ENCODE measurements around the gene TMEM184B.

Gene TMEM184B

GRCh38 chr22:38259370-38259769 is 13.4 kb downstream of the TMEM184B start:
- H3K27me3 ChIP-seq (ENCODE audit: control insufficient read depth, insufficient read depth, low read length): no peaks in the 10 kb centered on the region
- H3K4me1 ChIP-seq (ENCODE audit: control insufficient read depth, insufficient read depth, low read length): peaks cover 2% of the 10 kb centered on the region; the same call in 1 of the 2 replicates
- H3K9me3 ChIP-seq (ENCODE audit: control insufficient read depth, insufficient read depth, low read length): no peaks in the 10 kb centered on the region
- H3K36me3 ChIP-seq (ENCODE audit: control insufficient read depth, insufficient read depth, low read length): peaks cover 2% of the 10 kb centered on the region; the same call in 1 of the 2 replicates
- no peak overlapping the region for H3K27ac ChIP-seq (ENCODE audit: low read length)
- no peak for DNase-seq (ENCODE audit: low read depth, low spot score)
- H3K4me3 ChIP-seq (ENCODE audit: low read length): no peak overlapping the region
- no CpG with 5 or more reads among the region's 8 CpGs for WGBS (ENCODE audit: insufficient coverage, insufficient read length)

DNA sequence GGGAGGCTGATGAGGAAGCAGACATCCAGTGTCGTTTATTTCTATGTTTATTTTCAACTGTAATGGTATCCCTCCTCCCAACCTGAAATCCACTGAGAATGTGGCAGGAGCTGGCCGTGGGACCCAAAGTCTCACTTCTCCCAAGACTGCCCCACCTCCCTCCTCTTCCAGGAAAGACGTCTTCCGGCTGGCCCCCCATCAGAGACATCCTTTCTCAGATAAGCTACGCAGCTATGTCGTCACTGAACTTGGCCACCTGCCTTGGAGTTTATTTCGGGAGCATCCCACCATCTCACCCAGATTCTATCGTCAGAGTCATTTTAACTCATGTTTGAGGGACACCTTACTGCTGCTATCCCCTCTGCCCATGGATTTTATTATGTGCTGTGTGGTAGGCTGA is 13.9 kb downstream of the TMEM184B start:
- Histone ChIP-seq H3K27me3 (ENCODE audit: control insufficient read depth, insufficient read depth, low read length) (no peaks in the 10 kb centered on the region), H3K36me3 (ENCODE audit: control insufficient read depth, insufficient read depth, low read length) (peaks cover 2% of the 10 kb centered on the region; the same call in 1 of the 2 replicates), H3K4me3 (ENCODE audit: low read length) (no peak overlapping the region), H3K9me3 (ENCODE audit: control insufficient read depth, insufficient read depth, low read length) (no peaks in the 10 kb centered on the region), H3K27ac (ENCODE audit: low read length) (no peak overlapping the region), H3K4me1 (ENCODE audit: control insufficient read depth, insufficient read depth, low read length) (peaks cover 2% of the 10 kb centered on the region; the same call in 1 of the 2 replicates)
- no peak for DNase-seq (ENCODE audit: low read depth, low spot score)
- WGBS (ENCODE audit: insufficient coverage, insufficient read length): no CpG with 5 or more reads among the region's 8 CpGs

GRCh38 chr22:38257650-38258250 is 15.1 kb downstream of the TMEM184B start:
- H3K9me3 ChIP-seq (ENCODE audit: control insufficient read depth, insufficient read depth, low read length): no peaks in the 10 kb centered on the region
- H3K36me3 ChIP-seq (ENCODE audit: control insufficient read depth, insufficient read depth, low read length): no peaks in the 10 kb centered on the region
- WGBS (ENCODE audit: insufficient coverage, insufficient read length): no CpG with 5 or more reads among the region's 4 CpGs
- DNase-seq (ENCODE audit: low read depth, low spot score): no peak
- no peak overlapping the region for H3K27ac ChIP-seq (ENCODE audit: low read length)
- H3K4me1 ChIP-seq (ENCODE audit: control insufficient read depth, insufficient read depth, low read length): peaks cover 2% of the 10 kb centered on the region; the same call in 1 of the 2 replicates
- H3K4me3 ChIP-seq (ENCODE audit: low read length): no peak overlapping the region
- no peaks in the 10 kb centered on the region for H3K27me3 ChIP-seq (ENCODE audit: control insufficient read depth, insufficient read depth, low read length)

DNA sequence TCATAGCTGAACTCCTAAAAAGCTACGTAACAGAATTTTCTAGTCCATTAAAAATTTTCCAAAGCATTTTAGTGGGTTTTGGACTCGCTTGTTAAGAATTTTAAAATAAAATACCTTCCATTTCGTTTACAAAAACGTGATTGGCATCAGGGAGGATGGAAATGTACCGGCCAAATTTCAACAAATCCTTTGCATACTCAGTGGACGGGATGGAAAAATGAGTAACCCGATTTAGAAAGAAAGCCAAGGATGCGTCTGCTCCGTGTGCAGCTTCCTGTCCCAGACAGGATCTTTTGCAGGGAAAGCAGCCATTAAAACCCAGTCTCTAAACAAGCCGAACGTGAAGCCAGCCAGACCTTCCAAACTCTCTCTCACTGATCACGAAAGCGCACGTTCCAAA is 15.6 kb downstream of the TMEM184B start:
- Histone ChIP-seq H3K27me3 (ENCODE audit: control insufficient read depth, insufficient read depth, low read length) (no peaks in the 10 kb centered on the region), H3K36me3 (ENCODE audit: control insufficient read depth, insufficient read depth, low read length) (no peaks in the 10 kb centered on the region), H3K4me3 (ENCODE audit: low read length) (no peak overlapping the region), H3K4me1 (ENCODE audit: control insufficient read depth, insufficient read depth, low read length) (peaks cover 2% of the 10 kb centered on the region; the same call in 1 of the 2 replicates), H3K9me3 (ENCODE audit: control insufficient read depth, insufficient read depth, low read length) (no peaks in the 10 kb centered on the region), H3K27ac (ENCODE audit: low read length) (no peak overlapping the region)
- WGBS (ENCODE audit: insufficient coverage, insufficient read length): no CpG with 5 or more reads among the region's 14 CpGs
- DNase-seq (ENCODE audit: low read depth, low spot score): no peak

DNA sequence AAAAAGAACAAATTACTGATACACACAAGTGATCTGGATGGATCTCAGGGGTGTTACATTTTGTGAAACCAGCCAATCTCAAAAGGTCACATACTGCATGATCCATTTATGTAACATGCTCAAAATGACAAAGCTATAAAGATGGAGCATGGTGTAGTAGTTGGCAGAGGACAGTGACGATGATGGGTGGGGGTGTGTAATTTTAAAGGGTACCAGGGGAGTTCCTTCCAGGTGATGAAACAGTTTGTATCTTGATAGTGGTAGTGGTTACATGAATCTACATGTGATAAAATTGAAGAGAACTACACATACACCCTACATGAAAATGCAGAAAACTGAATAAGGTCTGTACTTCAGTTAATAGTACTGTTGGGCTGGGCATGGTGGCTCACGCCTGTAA is 17.1 kb downstream of the TMEM184B start:
- Histone ChIP-seq H3K27ac (ENCODE audit: low read length) (no peak overlapping the region), H3K4me1 (ENCODE audit: control insufficient read depth, insufficient read depth, low read length) (peaks cover 2% of the 10 kb centered on the region; the same call in 1 of the 2 replicates), H3K4me3 (ENCODE audit: low read length) (no peak overlapping the region), H3K9me3 (ENCODE audit: control insufficient read depth, insufficient read depth, low read length) (no peaks in the 10 kb centered on the region), H3K27me3 (ENCODE audit: control insufficient read depth, insufficient read depth, low read length) (no peaks in the 10 kb centered on the region), H3K36me3 (ENCODE audit: control insufficient read depth, insufficient read depth, low read length) (no peaks in the 10 kb centered on the region)
- no peak for DNase-seq (ENCODE audit: low read depth, low spot score)
- no CpG with 5 or more reads among the region's 2 CpGs for WGBS (ENCODE audit: insufficient coverage, insufficient read length)

DNA sequence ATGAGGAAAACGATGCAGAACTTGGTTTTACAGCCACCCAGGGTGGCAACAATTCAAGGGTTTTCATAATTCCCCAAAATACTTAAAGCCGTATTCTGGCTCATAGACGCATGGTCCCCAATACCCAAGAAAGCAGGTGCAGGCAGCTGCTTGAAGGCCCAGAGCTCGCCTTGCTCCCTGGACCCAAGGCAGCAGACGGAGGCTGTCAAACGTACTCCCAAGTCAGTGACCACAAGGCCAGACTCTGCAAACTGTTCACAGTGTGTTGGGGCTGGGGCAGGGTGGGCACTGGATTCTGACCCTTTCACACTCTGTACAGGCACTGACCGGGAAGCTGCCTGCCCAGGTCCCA is 21.5 kb downstream of the TMEM184B start:
- H3K36me3 ChIP-seq (ENCODE audit: control insufficient read depth, insufficient read depth, low read length): peaks cover 9% of the 10 kb centered on the region; the same call in 1 of the 2 replicates
- H3K27me3 ChIP-seq (ENCODE audit: control insufficient read depth, insufficient read depth, low read length): no peaks in the 10 kb centered on the region
- no peak for DNase-seq (ENCODE audit: low read depth, low spot score)
- no peaks in the 10 kb centered on the region for H3K9me3 ChIP-seq (ENCODE audit: control insufficient read depth, insufficient read depth, low read length)
- H3K27ac ChIP-seq (ENCODE audit: low read length): no peak overlapping the region
- no peak overlapping the region for H3K4me3 ChIP-seq (ENCODE audit: low read length)
- WGBS (ENCODE audit: insufficient coverage, insufficient read length): no CpG with 5 or more reads among the region's 7 CpGs
- H3K4me1 ChIP-seq (ENCODE audit: control insufficient read depth, insufficient read depth, low read length): no peaks in the 10 kb centered on the region

DNA sequence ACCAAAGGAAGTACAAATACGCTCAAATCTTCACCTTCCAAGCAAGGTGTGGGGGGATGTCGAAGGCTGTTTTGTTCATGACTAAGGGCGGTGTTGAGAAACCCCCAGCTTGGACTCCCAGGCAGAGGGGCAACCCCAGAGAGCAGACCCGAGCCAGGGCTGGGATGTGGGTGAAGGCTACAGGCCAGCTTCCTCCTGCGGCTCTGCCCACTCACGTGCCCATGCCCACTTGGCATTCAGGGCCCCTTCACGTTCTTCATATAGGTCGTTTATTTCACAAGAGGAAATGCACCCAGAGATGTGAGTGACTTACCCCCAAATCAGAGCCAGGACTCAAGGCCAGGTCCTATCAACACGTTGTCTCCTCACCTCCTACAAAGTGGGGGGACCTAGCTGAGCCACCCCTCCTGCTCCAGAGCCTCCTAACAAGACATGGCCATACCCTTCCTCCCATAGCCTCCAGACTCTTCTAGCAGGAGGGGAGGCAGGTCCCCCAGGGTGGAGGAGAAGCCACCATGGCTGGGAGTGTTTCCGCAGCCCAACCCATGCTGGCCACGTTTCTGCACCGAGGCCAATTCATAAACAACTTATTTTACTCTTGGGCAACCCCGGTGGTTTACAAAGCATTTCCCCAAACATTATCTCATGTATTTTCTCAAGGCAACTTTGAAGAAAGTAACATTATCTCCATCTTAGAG is 22.0 kb downstream of the TMEM184B start:
- Histone ChIP-seq H3K36me3 (ENCODE audit: control insufficient read depth, insufficient read depth, low read length) (peaks cover 14% of the 10 kb centered on the region), H3K27me3 (ENCODE audit: control insufficient read depth, insufficient read depth, low read length) (no peaks in the 10 kb centered on the region), H3K4me1 (ENCODE audit: control insufficient read depth, insufficient read depth, low read length) (no peaks in the 10 kb centered on the region), H3K4me3 (ENCODE audit: low read length) (no peak overlapping the region), H3K9me3 (ENCODE audit: control insufficient read depth, insufficient read depth, low read length) (no peaks in the 10 kb centered on the region), H3K27ac (ENCODE audit: low read length) (no peak overlapping the region)
- no peak for DNase-seq (ENCODE audit: low read depth, low spot score)
- WGBS (ENCODE audit: insufficient coverage, insufficient read length): no CpG with 5 or more reads among the region's 13 CpGs

- Histone ChIP-seq H3K9me3 (ENCODE audit: control insufficient read depth, insufficient read depth, low read length) (no peaks in the 10 kb centered on the region), H3K27ac (ENCODE audit: low read length) (no peak overlapping the region), H3K27me3 (ENCODE audit: control insufficient read depth, insufficient read depth, low read length) (no peaks in the 10 kb centered on the region), H3K36me3 (ENCODE audit: control insufficient read depth, insufficient read depth, low read length) (peaks cover 16% of the 10 kb centered on the region), H3K4me1 (ENCODE audit: control insufficient read depth, insufficient read depth, low read length) (no peaks in the 10 kb centered on the region), H3K4me3 (ENCODE audit: low read length) (no peak overlapping the region)
- DNase-seq (ENCODE audit: low read depth, low spot score): no peak
- WGBS (ENCODE audit: insufficient coverage, insufficient read length): no CpG with 5 or more reads among the region's 25 CpGs
Observed at GRCh38 chr22:38249803-38250642, 22.8 kb downstream of the TMEM184B start.

DNA sequence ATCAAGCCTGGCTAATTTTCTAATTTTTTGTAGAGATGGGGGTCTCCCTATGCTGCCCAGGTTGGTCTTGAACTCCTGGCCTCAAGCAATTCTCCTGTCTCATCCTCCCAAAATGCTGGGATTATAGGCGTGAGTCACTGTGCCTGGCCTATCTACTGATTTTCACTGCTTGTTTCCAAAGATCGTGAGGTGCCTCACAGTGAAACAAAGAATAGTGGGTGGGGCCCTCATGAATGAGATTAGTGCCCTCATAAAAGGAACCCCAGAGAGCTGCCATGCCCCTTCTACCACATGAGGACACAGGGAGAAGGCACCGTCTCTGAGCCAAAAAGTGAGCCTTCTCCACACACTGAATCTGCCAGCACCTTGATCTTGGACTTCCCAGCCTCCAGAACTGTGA is 23.5 kb downstream of the TMEM184B start:
- no peak for DNase-seq (ENCODE audit: low read depth, low spot score)
- no peak overlapping the region for H3K27ac ChIP-seq (ENCODE audit: low read length)
- H3K27me3 ChIP-seq (ENCODE audit: control insufficient read depth, insufficient read depth, low read length): no peaks in the 10 kb centered on the region
- no peaks in the 10 kb centered on the region for H3K9me3 ChIP-seq (ENCODE audit: control insufficient read depth, insufficient read depth, low read length)
- no peaks in the 10 kb centered on the region for H3K4me1 ChIP-seq (ENCODE audit: control insufficient read depth, insufficient read depth, low read length)
- no CpG with 5 or more reads among the region's 3 CpGs for WGBS (ENCODE audit: insufficient coverage, insufficient read length)
- peaks cover 16% of the 10 kb centered on the region for H3K36me3 ChIP-seq (ENCODE audit: control insufficient read depth, insufficient read depth, low read length)
- no peak overlapping the region for H3K4me3 ChIP-seq (ENCODE audit: low read length)

DNA sequence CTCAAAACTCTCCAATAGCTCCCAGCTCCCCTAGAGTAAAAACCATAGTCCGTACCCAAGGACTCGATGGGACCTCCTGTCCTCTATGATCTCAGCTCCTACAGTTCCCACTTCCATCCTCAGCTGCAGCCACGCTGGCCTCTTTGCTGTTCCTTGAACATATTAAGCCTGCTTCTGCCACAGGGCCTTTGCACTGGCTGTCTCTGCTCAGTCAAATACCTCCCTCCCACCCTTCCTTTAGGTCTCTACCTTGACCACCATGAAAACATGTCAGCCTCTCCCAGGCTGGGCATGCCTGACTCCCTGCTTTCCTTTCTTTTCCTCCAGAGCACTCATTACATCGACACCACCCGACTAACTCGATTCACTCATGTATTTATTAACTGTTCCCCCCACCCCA is 24.5 kb downstream of the TMEM184B start:
- Histone ChIP-seq H3K27me3 (ENCODE audit: control insufficient read depth, insufficient read depth, low read length) (no peaks in the 10 kb centered on the region), H3K4me1 (ENCODE audit: control insufficient read depth, insufficient read depth, low read length) (no peaks in the 10 kb centered on the region), H3K4me3 (ENCODE audit: low read length) (no peak overlapping the region), H3K27ac (ENCODE audit: low read length) (no peak overlapping the region), H3K36me3 (ENCODE audit: control insufficient read depth, insufficient read depth, low read length) (peaks cover 19% of the 10 kb centered on the region), H3K9me3 (ENCODE audit: control insufficient read depth, insufficient read depth, low read length) (no peaks in the 10 kb centered on the region)
- no peak for DNase-seq (ENCODE audit: low read depth, low spot score)
- WGBS (ENCODE audit: insufficient coverage, insufficient read length): 100% methylated on average over 3 of the region's 6 CpGs
